Chondrocyte (in vitro differentiated cells): ENCODE results near the gene CSNK1A1. TPM values are rescaled to one million over a fixed set of nuclear protein-coding genes. Genes with fewer than 3 reads are reported as not detected.
"Not testable (repeated sequence)": the region's sequence is repeated elsewhere in the genome, so short reads cannot be mapped to it uniquely, and the experiment has no call there.

ENCODE experiments used
- DNase-seq: peaks from one replicate; pipeline ENCODE4 v3.0.0; 2021; ENCODE audit warnings: mixed read lengths, low spot score
- H3K27ac Mint-ChIP-seq: one replicate; pipeline ENCODE4 v1.8.0; 2021; ENCODE audit warnings: mild to moderate bottlenecking, moderate library complexity, mixed read lengths; ENCODE audit not compliant: unreplicated experiment
- H3K27me3 Mint-ChIP-seq: 2 replicates; pipeline ENCODE4 v1.8.0; 2021; ENCODE audit warnings: low read depth, mixed read lengths
- H3K36me3 Mint-ChIP-seq: 2 replicates; pipeline ENCODE4 v1.8.0; 2021; ENCODE audit warnings: low read depth, mixed read lengths
- H3K4me1 Mint-ChIP-seq: 2 replicates; pipeline ENCODE4 v1.8.0; 2021; ENCODE audit warnings: low read depth, mild to moderate bottlenecking, mixed read lengths
- H3K4me3 Mint-ChIP-seq: one replicate; pipeline ENCODE4 v1.8.0; 2021; ENCODE audit warnings: mild to moderate bottlenecking, moderate library complexity, mixed read lengths; ENCODE audit not compliant: unreplicated experiment
- H3K9me3 Mint-ChIP-seq: 2 replicates; pipeline ENCODE4 v1.8.0; 2021; ENCODE audit warnings: low read depth, mixed read lengths
- long read RNA-seq: library from polyadenylated mRNA; stranded (forward); transcript quantifications from one replicate; pipeline ENCODE4 v2.0.0, GENCODE V29; 2021
- total RNA-seq: library from RNA; stranded (reverse); gene quantifications from 3 replicates; pipeline ENCODE4 v1.2.1, GENCODE V29; 2021
- TF ChIP-seq, protein P1 (sequence below): fragments of 200-600 bp; sonication (generic); IDR thresholded peaks from 2 replicates; pipeline ENCODE4 v1.5.0; 2021; ENCODE audit warnings: antibody characterized with exemption, mild to moderate bottlenecking, moderate library complexity

Gene CSNK1A1
- total RNA-seq, result 214 to 227 TPM (median 224 TPM) in 3 replicates
- long read RNA-seq, full-length matches to known transcripts, result 246 of 280 reads
- long read RNA-seq, partial matches to known transcripts, result 12 of 280 reads
- long read RNA-seq, other reads (novel, unspliced or antisense), result 22 of 280 reads

DNA sequence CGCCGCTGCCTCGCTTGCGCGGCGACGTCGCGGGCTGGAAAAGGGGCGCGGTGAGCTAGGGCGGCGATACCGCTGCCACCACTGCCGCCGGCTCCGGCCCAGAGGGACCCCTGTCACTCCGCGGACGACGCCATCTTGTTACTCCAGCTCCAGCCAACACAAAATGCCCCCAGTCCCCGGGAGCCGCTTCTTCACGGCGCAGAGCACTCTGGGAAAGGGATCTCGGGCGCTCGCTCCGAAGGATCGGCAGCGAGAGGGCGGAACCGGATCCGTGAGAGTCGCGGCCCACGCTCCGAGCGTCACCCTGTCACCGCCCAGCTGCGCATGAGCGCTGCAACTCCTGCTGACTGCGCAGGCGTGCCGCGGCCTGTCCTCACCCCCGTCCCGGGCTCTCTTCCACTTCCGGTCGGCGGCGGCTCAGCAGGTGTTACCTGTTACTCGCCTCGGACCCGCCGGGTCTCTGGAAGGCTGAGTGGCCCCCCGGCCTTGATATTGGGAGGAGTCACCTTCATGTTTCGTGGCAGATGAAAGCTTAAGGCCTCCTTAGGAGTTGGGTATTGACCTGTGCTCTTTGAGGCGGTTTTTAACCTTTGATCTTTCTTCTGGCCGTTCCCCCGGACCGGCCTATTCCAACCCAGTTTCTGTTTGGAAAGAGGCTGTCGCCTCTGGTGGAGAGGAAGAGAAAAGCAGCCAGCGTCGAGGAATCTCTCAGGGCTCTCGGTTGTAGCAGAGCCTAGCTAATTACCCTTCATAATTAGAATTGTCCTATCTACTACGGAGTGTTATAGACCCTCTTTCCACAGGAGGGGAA lies at the start of gene CSNK1A1:
Gene CSNK1A1 (minus strand): TSS at position 213 of the 811 bp plus-strand sequence. CDS start 475 bp downstream, outside the sequence.
- DNase-seq, result peak; percentile 100
- peak within 1 kb of the TSS; percentile 99 for H3K27ac Mint-ChIP-seq
- H3K36me3 Mint-ChIP-seq, result peaks cover 18% of the 10 kb centered on the region
- H3K27me3 Mint-ChIP-seq, result no peaks in the 10 kb centered on the region
- peak within 1 kb of the TSS; percentile 97 for H3K4me3 Mint-ChIP-seq
- no peaks in the 10 kb centered on the region for H3K9me3 Mint-ChIP-seq
- TF ChIP-seq, protein P1, sequence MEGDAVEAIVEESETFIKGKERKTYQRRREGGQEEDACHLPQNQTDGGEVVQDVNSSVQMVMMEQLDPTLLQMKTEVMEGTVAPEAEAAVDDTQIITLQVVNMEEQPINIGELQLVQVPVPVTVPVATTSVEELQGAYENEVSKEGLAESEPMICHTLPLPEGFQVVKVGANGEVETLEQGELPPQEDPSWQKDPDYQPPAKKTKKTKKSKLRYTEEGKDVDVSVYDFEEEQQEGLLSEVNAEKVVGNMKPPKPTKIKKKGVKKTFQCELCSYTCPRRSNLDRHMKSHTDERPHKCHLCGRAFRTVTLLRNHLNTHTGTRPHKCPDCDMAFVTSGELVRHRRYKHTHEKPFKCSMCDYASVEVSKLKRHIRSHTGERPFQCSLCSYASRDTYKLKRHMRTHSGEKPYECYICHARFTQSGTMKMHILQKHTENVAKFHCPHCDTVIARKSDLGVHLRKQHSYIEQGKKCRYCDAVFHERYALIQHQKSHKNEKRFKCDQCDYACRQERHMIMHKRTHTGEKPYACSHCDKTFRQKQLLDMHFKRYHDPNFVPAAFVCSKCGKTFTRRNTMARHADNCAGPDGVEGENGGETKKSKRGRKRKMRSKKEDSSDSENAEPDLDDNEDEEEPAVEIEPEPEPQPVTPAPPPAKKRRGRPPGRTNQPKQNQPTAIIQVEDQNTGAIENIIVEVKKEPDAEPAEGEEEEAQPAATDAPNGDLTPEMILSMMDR, result peak; percentile 86
- H3K4me1 Mint-ChIP-seq, result peaks cover 33% of the 10 kb centered on the region

DNA sequence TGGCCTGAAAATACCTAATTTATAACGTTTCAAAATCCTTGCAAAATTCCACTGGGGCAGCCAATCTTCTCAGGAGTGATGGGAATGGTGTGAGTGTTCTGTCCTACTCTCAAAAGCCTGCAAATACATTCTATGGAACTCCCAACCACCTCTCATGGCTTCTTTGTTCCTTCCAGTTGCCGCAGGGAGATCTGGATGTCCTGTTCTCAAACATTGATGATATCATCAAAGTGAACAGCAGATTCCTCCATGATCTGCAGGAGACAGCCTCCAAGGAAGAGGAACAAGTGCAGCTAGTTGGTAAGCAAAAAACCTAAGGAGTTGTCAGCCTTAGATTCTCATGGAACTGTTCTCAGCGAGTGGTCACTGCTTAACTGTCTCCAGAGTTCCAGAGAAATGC lies 49.7 kb upstream of the CSNK1A1 start:
- TF ChIP-seq, protein P1, result no peak
- H3K4me3 Mint-ChIP-seq, result no peak overlapping the region
- no peak overlapping the region for H3K27ac Mint-ChIP-seq
- H3K36me3 Mint-ChIP-seq, result peaks cover 15% of the 10 kb centered on the region
- no peak for DNase-seq
- no peaks in the 10 kb centered on the region for H3K9me3 Mint-ChIP-seq
- no peaks in the 10 kb centered on the region for H3K27me3 Mint-ChIP-seq
- H3K4me1 Mint-ChIP-seq, result peaks cover 17% of the 10 kb centered on the region

DNA sequence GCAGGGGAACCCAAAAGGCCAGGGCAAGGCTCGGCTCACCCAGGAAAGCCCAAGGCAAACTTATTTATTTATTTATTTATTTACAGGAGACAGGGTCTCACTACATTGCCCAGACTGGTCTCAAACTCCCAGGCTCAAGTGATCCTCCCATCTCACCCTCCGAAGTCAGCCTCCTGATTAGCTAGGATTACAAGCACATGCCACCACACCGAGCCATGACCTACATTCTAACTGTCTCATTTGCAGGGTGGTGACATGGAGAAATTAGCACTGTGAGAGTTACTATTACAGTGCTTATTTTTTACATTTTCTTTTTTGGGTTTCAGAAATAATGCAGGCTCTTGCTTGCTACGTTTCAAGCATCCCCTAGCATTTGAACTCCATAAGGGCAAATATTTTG lies 48.1 kb upstream of the CSNK1A1 start:
- Mint-ChIP-seq H3K36me3 (peaks cover 15% of the 10 kb centered on the region), H3K4me1 (peaks cover 25% of the 10 kb centered on the region), H3K4me3 (no peak overlapping the region), H3K9me3 (no peaks in the 10 kb centered on the region), H3K27me3 (no peaks in the 10 kb centered on the region), H3K27ac (no peak overlapping the region)
- TF ChIP-seq, protein P1, result no peak
- no peak for DNase-seq

DNA sequence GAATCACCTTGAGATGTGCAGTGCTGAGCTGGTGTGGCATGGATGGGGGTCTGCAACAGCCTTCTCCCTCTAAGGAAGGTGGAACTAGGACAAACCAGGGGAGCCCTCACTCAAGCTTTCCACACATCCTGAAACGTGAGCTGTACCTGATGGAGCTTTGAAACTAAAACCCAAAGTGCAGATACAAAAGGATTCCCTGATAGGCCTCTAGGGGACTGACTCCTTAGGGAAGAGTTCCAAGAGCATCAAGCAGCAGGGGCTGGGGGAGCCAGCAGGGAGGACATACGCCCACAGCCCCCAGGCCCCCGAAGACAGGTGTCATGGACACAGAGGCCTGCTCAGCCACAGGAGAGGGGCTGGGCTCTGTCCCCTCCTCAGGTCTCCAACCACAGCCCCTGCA lies 47.7 kb upstream of the CSNK1A1 start:
- Mint-ChIP-seq H3K27ac (no peak overlapping the region), H3K9me3 (no peaks in the 10 kb centered on the region), H3K4me3 (no peak overlapping the region), H3K27me3 (no peaks in the 10 kb centered on the region), H3K36me3 (peaks cover 15% of the 10 kb centered on the region), H3K4me1 (peaks cover 30% of the 10 kb centered on the region)
- TF ChIP-seq, protein P1, result no peak
- DNase-seq, result no peak

DNA sequence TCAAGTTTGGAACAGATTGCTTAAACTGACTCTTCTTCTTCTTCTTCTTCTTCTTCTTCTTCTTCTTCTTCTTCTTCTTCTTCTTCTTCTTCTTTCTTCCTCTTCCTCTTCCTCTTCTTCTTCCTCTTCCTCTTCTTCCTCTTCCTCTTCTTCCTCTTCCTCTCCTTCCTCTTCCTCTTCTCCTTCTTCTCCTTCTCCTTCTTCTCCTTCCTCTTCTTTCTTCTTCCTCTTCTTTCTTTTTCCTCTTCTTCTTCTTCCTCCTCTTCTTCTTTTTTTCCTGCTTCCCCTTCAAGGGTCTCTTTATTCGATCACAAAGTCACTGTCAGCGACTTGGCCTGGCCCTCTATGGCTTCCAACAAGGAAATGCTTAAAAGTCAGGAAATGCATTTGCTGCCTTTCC lies 47.0 kb upstream of the CSNK1A1 start:
- H3K27me3 Mint-ChIP-seq, DNase-seq, H3K9me3 Mint-ChIP-seq, H3K4me3 Mint-ChIP-seq, H3K27ac Mint-ChIP-seq: not testable (repeated sequence)
- Mint-ChIP-seq H3K4me1 (peaks cover 36% of the 10 kb centered on the region), H3K36me3 (peaks cover 14% of the 10 kb centered on the region)
